ENCODE results near the gene TAPT1.
"Not testable (repeated sequence)": the region's sequence is repeated elsewhere in the genome, so short reads cannot be mapped to it uniquely, and the experiment has no call there.

TAPT1 gene

GRCh38 chr4:16168144-16168543 is 58.1 kb downstream of the TAPT1 start:
- DNase-seq = no peak

GRCh38 chr4:16165931-16166330 is 60.3 kb downstream of the TAPT1 start:
- DNase-seq = no peak

GRCh38 chr4:16162891-16163290 is 63.4 kb downstream of the TAPT1 start:
- no peak for DNase-seq

GRCh38 chr4:16161851-16162408 is 64.3 kb downstream of the TAPT1 start:
- DNase-seq = no peak

GRCh38 chr4:16160457-16160856 is 65.8 kb downstream of the TAPT1 start:
- DNase-seq = no peak

GRCh38 chr4:16159286-16159685 is 67.0 kb downstream of the TAPT1 start:
- DNase-seq = no peak

- DNase-seq = no peak
Measured at GRCh38 chr4:16158504-16158852, 67.8 kb downstream of the TAPT1 start.

- DNase-seq = no peak
Measured at GRCh38 chr4:16157609-16158503, 68.4 kb downstream of the TAPT1 start.

GRCh38 chr4:16155528-16156169 is 70.6 kb downstream of the TAPT1 start:
- DNase-seq = no peak

- no peak for DNase-seq
Measured at GRCh38 chr4:16154451-16154850, 71.8 kb downstream of the TAPT1 start.

GRCh38 chr4:16150716-16151115 is 75.6 kb downstream of the TAPT1 start:
- DNase-seq = no peak

- not testable (repeated sequence) for DNase-seq
Measured at GRCh38 chr4:16144913-16145312, 81.4 kb downstream of the TAPT1 start.

- DNase-seq = no peak
Measured at GRCh38 chr4:16142598-16143310, 83.5 kb downstream of the TAPT1 start.

- no peak for DNase-seq
Measured at GRCh38 chr4:16140879-16141249, 85.4 kb downstream of the TAPT1 start.

- no peak for DNase-seq
Measured at GRCh38 chr4:16140231-16140878, 85.9 kb downstream of the TAPT1 start.

- DNase-seq = no peak
Measured at GRCh38 chr4:16139066-16139945, 87.0 kb downstream of the TAPT1 start.

- peak in 1 of 2 experiments; percentile 44 for DNase-seq
Measured at GRCh38 chr4:16136827-16137226, 89.4 kb downstream of the TAPT1 start.

GRCh38 chr4:16136311-16136710 is 90.0 kb downstream of the TAPT1 start:
- DNase-seq = no peak

- no peak for DNase-seq
Measured at GRCh38 chr4:16133406-16133805, 92.9 kb downstream of the TAPT1 start.

- no peak for DNase-seq
Measured at GRCh38 chr4:16131293-16131692, 95.0 kb downstream of the TAPT1 start.

GRCh38 chr4:16129336-16129735 is 96.9 kb downstream of the TAPT1 start:
- DNase-seq = no peak

- no peak for DNase-seq
Measured at GRCh38 chr4:16126714-16127113, 99.6 kb downstream of the TAPT1 start.
